DOHH2 (cell line): ENCODE data around the gene DGKA.

Experiments
- EZH2phosphoT487 ChIP-seq: fragments of 200-600 bp; sonication (generic); IDR thresholded peaks from 2 replicates; pipeline ENCODE4 v1.6.1; 2017; ENCODE audit warnings: borderline replicate concordance, mild to moderate bottlenecking, antibody characterized with exemption, low read length, moderate library complexity, mixed read lengths
- TF ChIP-seq, protein P1 (sequence below): fragments of 200-600 bp; sonication (generic); IDR thresholded peaks from one replicate; pipeline ENCODE4 v1.5.1; 2014; ENCODE audit warnings: antibody characterized with exemption, mild to moderate bottlenecking, low read depth, low read length; ENCODE audit not compliant: poor library complexity, severe bottlenecking

DNA sequence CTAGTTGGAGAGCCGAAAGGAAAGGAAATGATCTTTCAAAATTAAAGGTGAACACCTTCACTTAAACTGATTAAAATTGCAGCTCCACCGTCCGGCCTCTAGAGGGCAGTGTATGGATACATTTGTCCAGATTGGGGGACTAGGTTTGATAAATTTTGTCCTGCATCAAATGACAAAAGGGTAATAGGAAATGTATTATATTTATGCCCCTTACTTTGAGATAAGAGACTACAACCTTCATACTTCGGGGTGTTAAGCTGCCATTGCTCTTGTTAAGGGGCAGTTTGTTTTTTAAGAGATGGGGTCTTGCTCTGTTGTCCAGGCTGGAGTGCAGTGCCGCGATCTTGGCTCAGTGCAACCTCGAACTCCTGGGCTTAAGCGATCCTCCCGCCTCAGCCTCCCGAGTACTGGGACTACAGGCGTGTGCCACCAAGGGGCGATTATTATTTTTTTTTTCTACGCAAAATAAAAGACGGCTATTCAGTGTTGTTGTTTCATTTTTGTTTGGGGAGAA is 65.3 kb downstream of the DGKA start:
- TF ChIP-seq, protein P1, sequence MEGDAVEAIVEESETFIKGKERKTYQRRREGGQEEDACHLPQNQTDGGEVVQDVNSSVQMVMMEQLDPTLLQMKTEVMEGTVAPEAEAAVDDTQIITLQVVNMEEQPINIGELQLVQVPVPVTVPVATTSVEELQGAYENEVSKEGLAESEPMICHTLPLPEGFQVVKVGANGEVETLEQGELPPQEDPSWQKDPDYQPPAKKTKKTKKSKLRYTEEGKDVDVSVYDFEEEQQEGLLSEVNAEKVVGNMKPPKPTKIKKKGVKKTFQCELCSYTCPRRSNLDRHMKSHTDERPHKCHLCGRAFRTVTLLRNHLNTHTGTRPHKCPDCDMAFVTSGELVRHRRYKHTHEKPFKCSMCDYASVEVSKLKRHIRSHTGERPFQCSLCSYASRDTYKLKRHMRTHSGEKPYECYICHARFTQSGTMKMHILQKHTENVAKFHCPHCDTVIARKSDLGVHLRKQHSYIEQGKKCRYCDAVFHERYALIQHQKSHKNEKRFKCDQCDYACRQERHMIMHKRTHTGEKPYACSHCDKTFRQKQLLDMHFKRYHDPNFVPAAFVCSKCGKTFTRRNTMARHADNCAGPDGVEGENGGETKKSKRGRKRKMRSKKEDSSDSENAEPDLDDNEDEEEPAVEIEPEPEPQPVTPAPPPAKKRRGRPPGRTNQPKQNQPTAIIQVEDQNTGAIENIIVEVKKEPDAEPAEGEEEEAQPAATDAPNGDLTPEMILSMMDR: peak; percentile 87
- TF ChIP-seq EZH2phosphoT487: no peak
